Choroid plexus epithelial cell (primary cell): Measurements from ENCODE around the gene FRMD3.
"Not testable (repeated sequence)": the region's sequence is repeated elsewhere in the genome, so short reads cannot be mapped to it uniquely, and the experiment has no call there.

Experiments
- DNase-seq: peaks from one replicate; pipeline ENCODE4 v3.0.0-alpha.2; 2010; ENCODE audit warnings: low read depth
- H3K4me3 ChIP-seq: 2 replicates; pipeline ENCODE4 v1.5.1; 2011; ENCODE audit warnings: low read depth, mild to moderate bottlenecking, control low read depth, low read length, moderate library complexity
- CTCF ChIP-seq: conservative IDR thresholded peaks from 2 replicates; pipeline ENCODE4 v1.5.1; 2011; ENCODE audit warnings: low read depth, mild to moderate bottlenecking, control low read depth, inconsistent platforms, low read length, moderate library complexity

FRMD3 gene

GRCh38 chr9:83526211-83526610 is 12.0 kb downstream of the FRMD3 start:
- TF ChIP-seq CTCF = no peak
- DNase-seq = no peak
- H3K4me3 ChIP-seq = no peak overlapping the region

GRCh38 chr9:83523684-83524083 is 14.5 kb downstream of the FRMD3 start:
- no peak for TF ChIP-seq CTCF
- no peak for DNase-seq
- no peak overlapping the region for H3K4me3 ChIP-seq

- H3K4me3 ChIP-seq = no peak overlapping the region
- no peak for TF ChIP-seq CTCF
- no peak for DNase-seq
Observed at GRCh38 chr9:83521411-83521810, 16.8 kb downstream of the FRMD3 start.

- no peak for TF ChIP-seq CTCF
- no peak overlapping the region for H3K4me3 ChIP-seq
- DNase-seq = no peak
Observed at GRCh38 chr9:83521011-83521410, 17.2 kb downstream of the FRMD3 start.

- no peak for DNase-seq
- H3K4me3 ChIP-seq = no peak overlapping the region
- TF ChIP-seq CTCF = no peak
Observed at GRCh38 chr9:83520292-83520691, 17.9 kb downstream of the FRMD3 start.

- not testable (repeated sequence) for DNase-seq, H3K4me3 ChIP-seq
Observed at GRCh38 chr9:83517980-83518379, 20.2 kb downstream of the FRMD3 start.

- no peak for DNase-seq
- no peak overlapping the region for H3K4me3 ChIP-seq
- no peak for TF ChIP-seq CTCF
Observed at GRCh38 chr9:83514767-83515166, 23.4 kb downstream of the FRMD3 start.

GRCh38 chr9:83512621-83513020 is 25.6 kb downstream of the FRMD3 start:
- DNase-seq = no peak
- TF ChIP-seq CTCF = no peak
- no peak overlapping the region for H3K4me3 ChIP-seq
